Left ventricle myocardium superior (tissue), 1 donor: ENCODE measurements around the gene LGALS14. TPM values are rescaled to one million over a fixed set of nuclear protein-coding genes. Genes with fewer than 3 reads are reported as not detected.
"Not testable (repeated sequence)": the region's sequence is repeated elsewhere in the genome, so short reads cannot be mapped to it uniquely, and the experiment has no call there.

Experiments
- ATAC-seq: fragments of 200-7000 bp; cut with Tn5 transposase; one replicate; pipeline ENCODE4 v1.9.1; 2020; ENCODE audit warnings: mild to moderate bottlenecking, moderate library complexity
- DNase-seq: peaks from one replicate; pipeline ENCODE4 v3.0.0-alpha.2; 2020
- intact Hi-C: fragments of 100-400 bp; cut with micrococcal nuclease; formaldehyde crosslinking; loops from one replicate; pipeline ENCODE4 v1.11.0; 2022
- long read RNA-seq: library from polyadenylated mRNA; unstranded; transcript quantifications from one replicate; pipeline ENCODE4 v2.0.0, GENCODE V29; 2021
- total RNA-seq: library from RNA; stranded (reverse); fragmentation: NEBNext Ultra II Directional; extraction: Animal tissue kit (Norgen Biotek cat#: 25700); gene quantifications from one replicate; pipeline ENCODE4 v1.2.1, GENCODE V29; 2021
- donor health status: DM: no; HTN: yes; CAD: no; lungs with severe emphysema.

The LGALS14 gene
- total RNA-seq, result not detected
- long read RNA-seq, result 0 reads

- intact Hi-C loops, result no loop called here
- DNase-seq (no peak), ATAC-seq (no peak)
These were observed at the start of gene LGALS14 for GRCh38 chr19:39704181-39705044. LGALS14 (plus strand) TSS chr19:39704481; CDS start chr19:39704529, 48 bp downstream.

- ATAC-seq, result no peak
- intact Hi-C loops, result no loop called here
- no peak for DNase-seq
These were observed 48.7 kb upstream of the LGALS14 start, which contains the start of gene LGALS16 for GRCh38 chr19:39655613-39656012. LGALS16 (plus strand) TSS chr19:39655913; CDS start chr19:39655962, 49 bp downstream.

GRCh38 chr19:39659791-39660190 is 44.5 kb upstream of the LGALS14 start:
- ATAC-seq, result no peak
- DNase-seq, result no peak
- intact Hi-C loops, result no loop called here

- intact Hi-C loops, result no loop called here
- ATAC-seq (no peak), DNase-seq (no peak)
These were observed 43.6 kb upstream of the LGALS14 start for GRCh38 chr19:39660661-39661060.

GRCh38 chr19:39661565-39661964 is 42.7 kb upstream of the LGALS14 start:
- intact Hi-C loops, result no loop called here
- no peak for ATAC-seq
- DNase-seq, result no peak

GRCh38 chr19:39669860-39670259 is 34.4 kb upstream of the LGALS14 start:
- intact Hi-C loops, DNase-seq, ATAC-seq: not testable (repeated sequence)

- intact Hi-C loops, result no loop called here
- ATAC-seq (no peak), DNase-seq (no peak)
These were observed 33.3 kb upstream of the LGALS14 start for GRCh38 chr19:39670998-39671397.

GRCh38 chr19:39671739-39672363 is 32.4 kb upstream of the LGALS14 start:
- ATAC-seq (peak; percentile 51), DNase-seq (no peak)
- intact Hi-C loops, result no loop called here

- intact Hi-C loops, result no loop called here
- DNase-seq (no peak), ATAC-seq (no peak)
These were observed 31.8 kb upstream of the LGALS14 start for GRCh38 chr19:39672473-39672872.

GRCh38 chr19:39673862-39674261 is 30.4 kb upstream of the LGALS14 start:
- intact Hi-C loops, DNase-seq, ATAC-seq: not testable (repeated sequence)

- DNase-seq, result no peak
- intact Hi-C loops, result no loop called here
- ATAC-seq, result no peak
These were observed 28.3 kb upstream of the LGALS14 start for GRCh38 chr19:39676004-39676403.

GRCh38 chr19:39677961-39678889 is 26.1 kb upstream of the LGALS14 start:
- intact Hi-C loops, result no loop called here
- ATAC-seq (peak; percentile 84), DNase-seq (no peak)

- ATAC-seq (peak; percentile 92), DNase-seq (no peak)
- intact Hi-C loops, result no loop called here
These were observed 25.1 kb upstream of the LGALS14 start for GRCh38 chr19:39679056-39679790.

- ATAC-seq, result no peak
- no peak for DNase-seq
- intact Hi-C loops, result no loop called here
These were observed 24.5 kb upstream of the LGALS14 start for GRCh38 chr19:39679791-39680168.

- ATAC-seq (no peak), DNase-seq (no peak)
- intact Hi-C loops, result no loop called here
These were observed 23.7 kb upstream of the LGALS14 start for GRCh38 chr19:39680593-39680992.

GRCh38 chr19:39681416-39681815 is 22.9 kb upstream of the LGALS14 start:
- no peak for DNase-seq
- intact Hi-C loops, result no loop called here
- no peak for ATAC-seq

- DNase-seq, result no peak
- intact Hi-C loops, result no loop called here
- ATAC-seq, result no peak
These were observed 20.0 kb upstream of the LGALS14 start for GRCh38 chr19:39684267-39684666.

- DNase-seq (no peak), ATAC-seq (no peak)
- intact Hi-C loops, result no loop called here
These were observed 17.5 kb upstream of the LGALS14 start for GRCh38 chr19:39686739-39687138.

GRCh38 chr19:39688637-39689036 is 15.6 kb upstream of the LGALS14 start:
- ATAC-seq, DNase-seq, intact Hi-C loops: not testable (repeated sequence)
